ENCODE data around the gene GPS2. TPM values are rescaled to one million over a fixed set of nuclear protein-coding genes. Genes with fewer than 3 reads are reported as not detected.

The GPS2 gene
- total RNA-seq, 4 donors from 2014 or later, result 96.5 to 578 (median 150) TPM

GRCh38 chr17:7262935-7263800, 52.0 kb downstream of the GPS2 start:
- Histone ChIP-seq H3K27me3 (peaks cover 42% of the 10 kb centered on the region), H3K4me3 (peak overlapping the region; percentile 32 to 72 (median 53)), H3K9me3 (no peaks in the 10 kb centered on the region), H3K4me1 (peaks cover 0 to 69% (median 31%) of the 10 kb centered on the region in 4 donors), H3K27ac (peak overlapping the region; percentile 88 to 96 (median 94)), H3K36me3 (no peaks in the 10 kb centered on the region)
- DNase-seq, result peak; percentile 95
- TF ChIP-seq CTCF (IDR thresholded peaks at IDR 0.05) (no peak), EP300 (IDR thresholded peaks at IDR 0.05; ENCODE audit: low read depth) (peak; percentile 67), POLR2AphosphoS5 (IDR thresholded peaks at IDR 0.05) (peak; percentile 6 to 90 (median 79)), POLR2A (IDR thresholded peaks at IDR 0.05) (peak; percentile 95)
- in situ Hi-C loops (cut with MboI; ENCODE audit: low pct_ligation_motif_present in 1 of 4, low pct_unique_long_range_greater_than_20kb in 1 of 4, low sequenced_read_pairs in 3 of 4) (no loop called here), intact Hi-C loops (cut with DNase I; ENCODE audit: low total_unique reads) (no loop called here)
- 3 to 11% methylated on average over 11 to 26 of the region's 26 CpGs for WGBS, 2 donors (ENCODE audit: low coverage in 1 of 2)

Small RNAs within 50 kb of the gene (small RNA-seq; reads per million reads assigned to genes)
- gene AC026954.2 (0 reads per million in 4 donors), gene RF00019 (0 reads per million in 4 donors)

Other genes starting within 250 kb of the GPS2 start
- 1 to 10 TPM in 2 of 4 donors, not detected in 2; 6.3 to 7.0 TPM for gene CLEC10A, start 235.1 kb downstream of the GPS2 start, total RNA-seq
- gene ASGR2, start 200.5 kb downstream of the GPS2 start, total RNA-seq, result under 1 TPM in 1 of 4 donors, not detected in 3; 0.32 TPM
- gene ASGR1, start 136.0 kb downstream of the GPS2 start, total RNA-seq, result under 1 TPM in 2 of 4 donors, not detected in 2; 0.48 to 0.82 TPM
- gene DLG4, start 95.5 kb downstream of the GPS2 start, total RNA-seq, result 10 to 100 TPM in 1 of 4 donors, 1 to 10 TPM in 3; 2.4 to 15.7 (median 6.1) TPM
- gene ACADVL, start 95.4 kb downstream of the GPS2 start, total RNA-seq, result 1,000 to 10,000 TPM in 3 of 4 donors, 100 to 1,000 TPM in 1; 877 to 3,047 (median 1,981) TPM
- gene DVL2, start 80.8 kb downstream of the GPS2 start, total RNA-seq, result 100 to 1,000 TPM in 2 of 4 donors, 10 to 100 TPM in 2; 35.9 to 182 (median 69.2) TPM
- gene PHF23, start 75.9 kb downstream of the GPS2 start, total RNA-seq, result 10 to 100 TPM; 20.6 to 33.5 (median 27.8) TPM
- gene GABARAP, start 72.9 kb downstream of the GPS2 start, total RNA-seq, result 100 to 1,000 TPM; 209 to 479 (median 394) TPM
- 100 to 1,000 TPM in 1 of 4 donors, 10 to 100 TPM in 3; 52.3 to 113 (median 60.4) TPM for gene CTDNEP1, start 63.6 kb downstream of the GPS2 start, total RNA-seq
- gene ELP5, start 63.1 kb downstream of the GPS2 start, total RNA-seq, result 10 to 100 TPM in 3 of 4 donors, 1 to 10 TPM in 1; 4.9 to 36.2 (median 30.3) TPM
- gene CLDN7, start 52.9 kb downstream of the GPS2 start, total RNA-seq, result 1,000 to 10,000 TPM in 1 of 4 donors, 100 to 1,000 TPM in 3; 571 to 1,162 (median 940) TPM
- gene SLC2A4, start 33.6 kb downstream of the GPS2 start, total RNA-seq, result 10 to 100 TPM in 3 of 4 donors, 1 to 10 TPM in 1; 9.7 to 35.5 (median 20.3) TPM
- 100 to 1,000 TPM in 1 of 4 donors, 10 to 100 TPM in 3; 23.1 to 151 (median 43.4) TPM for gene YBX2, start 20.7 kb downstream of the GPS2 start, total RNA-seq
- 100 to 1,000 TPM in 3 of 4 donors, 10 to 100 TPM in 1; 91.3 to 188 (median 149) TPM for gene EIF5A, start 7.7 kb downstream of the GPS2 start, total RNA-seq
- 100 to 1,000 TPM in 1 of 4 donors, 10 to 100 TPM in 3; 27.8 to 109 (median 35.0) TPM for gene NEURL4, start 14.0 kb upstream of the GPS2 start, total RNA-seq
- 10 to 100 TPM in 2 of 4 donors, 1 to 10 TPM in 2; 4.8 to 21.0 (median 10.0) TPM for gene ACAP1, start 21.2 kb upstream of the GPS2 start, total RNA-seq
- gene KCTD11, start 36.8 kb upstream of the GPS2 start, total RNA-seq, result 10 to 100 TPM in 1 of 4 donors, 1 to 10 TPM in 3; 1.2 to 10.8 (median 7.8) TPM
- gene TMEM95, start 39.8 kb upstream of the GPS2 start, total RNA-seq, result not detected
- 100 to 1,000 TPM in 1 of 4 donors, 10 to 100 TPM in 3; 38.9 to 110 (median 53.2) TPM for gene TNK1, start 65.7 kb upstream of the GPS2 start, total RNA-seq
- gene PLSCR3, start 79.2 kb upstream of the GPS2 start, total RNA-seq, result 10 to 100 TPM; 13.2 to 32.4 (median 18.4) TPM
- gene TMEM256, start 88.7 kb upstream of the GPS2 start, total RNA-seq, result 100 to 1,000 TPM in 2 of 4 donors, 10 to 100 TPM in 1, 1 to 10 TPM in 1; 10.0 to 129 (median 85.6) TPM
- gene NLGN2, start 92.5 kb upstream of the GPS2 start, total RNA-seq, result 10 to 100 TPM in 1 of 4 donors, 1 to 10 TPM in 3; 2.2 to 12.3 (median 3.9) TPM
- not detected for gene SPEM1, start 105.0 kb upstream of the GPS2 start, total RNA-seq
- not detected for gene SPEM2, start 110.3 kb upstream of the GPS2 start, total RNA-seq
- not detected for gene SPEM3, start 113.5 kb upstream of the GPS2 start, total RNA-seq
- 10 to 100 TPM in 3 of 4 donors, 1 to 10 TPM in 1; 8.8 to 26.1 (median 16.3) TPM for gene TMEM102, start 120.1 kb upstream of the GPS2 start, total RNA-seq
- gene FGF11, start 124.2 kb upstream of the GPS2 start, total RNA-seq, result 1 to 10 TPM in 3 of 4 donors, not detected in 1; 1.6 to 2.4 (median 1.9) TPM
- 10 to 100 TPM in 1 of 4 donors, 1 to 10 TPM in 2, not detected in 1; 5.8 to 10.3 (median 8.9) TPM for gene CHRNB1, start 129.7 kb upstream of the GPS2 start, total RNA-seq
- 10 to 100 TPM; 18.3 to 48.6 (median 23.2) TPM for gene ZBTB4, start 164.3 kb upstream of the GPS2 start, total RNA-seq
- gene SLC35G6, start 166.1 kb upstream of the GPS2 start, total RNA-seq, result not detected
- 100 to 1,000 TPM in 3 of 4 donors, 10 to 100 TPM in 1; 91.3 to 321 (median 127) TPM for gene POLR2A, start 169.0 kb upstream of the GPS2 start, total RNA-seq
- 10 to 100 TPM; 20.8 to 53.1 (median 31.5) TPM for gene TNFSF12, start 233.7 kb upstream of the GPS2 start, total RNA-seq
- 10 to 100 TPM; 19.7 to 94.3 (median 59.8) TPM for gene TNFSF13, start 243.4 kb upstream of the GPS2 start, total RNA-seq
- 100 to 1,000 TPM in 1 of 4 donors, 10 to 100 TPM in 3; 37.0 to 159 (median 45.2) TPM for gene SENP3, start 246.6 kb upstream of the GPS2 start, total RNA-seq